Measurements from ENCODE around the gene PHAX.
"Not testable (repeated sequence)": the region's sequence is repeated elsewhere in the genome, so short reads cannot be mapped to it uniquely, and the experiment has no call there.

PHAX gene

DNA sequence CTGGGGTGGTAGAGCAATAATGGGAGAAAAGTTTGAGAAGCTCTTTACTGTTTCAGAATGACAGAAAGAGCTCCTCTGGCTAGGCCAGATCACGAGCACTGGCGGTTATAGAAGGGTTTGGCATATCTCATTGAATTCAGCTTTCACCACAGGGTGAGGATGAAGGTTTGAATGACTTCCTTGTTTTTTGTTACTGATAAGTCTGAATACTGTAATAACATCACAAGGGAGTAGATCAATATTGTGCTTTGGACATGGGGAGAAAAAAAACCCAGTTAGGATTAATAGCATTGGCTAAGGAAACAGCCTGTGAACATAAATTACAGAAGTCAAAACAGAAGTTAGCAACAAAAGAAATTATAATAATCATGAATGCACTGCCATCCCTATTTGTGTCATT, 9.4 kb downstream of the PHAX start:
- no peak overlapping the region for H3K4me3 ChIP-seq (ENCODE audit: low read depth in 1 of 2, low read length in 2 of 2)
- H3K36me3 ChIP-seq (ENCODE audit: insufficient read depth, low read length) = peaks cover 38% of the 10 kb centered on the region
- no peaks in the 10 kb centered on the region for H3K9me3 ChIP-seq (ENCODE audit: low read length)
- no peak overlapping the region for H3K27ac ChIP-seq (ENCODE audit: low read depth, low read length)
- H3K4me1 ChIP-seq (ENCODE audit: insufficient read depth, low read length) = peaks cover 10% of the 10 kb centered on the region
- no peaks in the 10 kb centered on the region for H3K27me3 ChIP-seq (ENCODE audit: control insufficient read depth in 1 of 2, insufficient read depth in 2 of 2, low read length in 2 of 2)
- no peak overlapping the region for H3K9ac ChIP-seq (ENCODE audit: low read length)

GRCh38 chr5:126610616-126611015, 9.9 kb downstream of the PHAX start:
- Histone ChIP-seq H3K36me3 (ENCODE audit: insufficient read depth, low read length) (peaks cover 38% of the 10 kb centered on the region), H3K9ac (ENCODE audit: low read length) (no peak overlapping the region), H3K4me3 (ENCODE audit: low read depth in 1 of 2, low read length in 2 of 2) (no peak overlapping the region), H3K9me3 (ENCODE audit: low read length) (no peaks in the 10 kb centered on the region), H3K4me1 (ENCODE audit: insufficient read depth, low read length) (peaks cover 6% of the 10 kb centered on the region), H3K27me3 (ENCODE audit: control insufficient read depth in 1 of 2, insufficient read depth in 2 of 2, low read length in 2 of 2) (no peaks in the 10 kb centered on the region), H3K27ac (ENCODE audit: low read depth, low read length) (no peak overlapping the region)

- H3K36me3 ChIP-seq (ENCODE audit: insufficient read depth, low read length) = peaks cover 38% of the 10 kb centered on the region
- no peaks in the 10 kb centered on the region for H3K9me3 ChIP-seq (ENCODE audit: low read length)
- no peak overlapping the region for H3K4me3 ChIP-seq (ENCODE audit: low read depth in 1 of 2, low read length in 2 of 2)
- H3K9ac ChIP-seq (ENCODE audit: low read length) = no peak overlapping the region
- no peaks in the 10 kb centered on the region for H3K27me3 ChIP-seq (ENCODE audit: control insufficient read depth in 1 of 2, insufficient read depth in 2 of 2, low read length in 2 of 2)
- H3K27ac ChIP-seq (ENCODE audit: low read depth, low read length) = no peak overlapping the region
- no peaks in the 10 kb centered on the region for H3K4me1 ChIP-seq (ENCODE audit: insufficient read depth, low read length)
Measured at GRCh38 chr5:126613941-126614592, 13.3 kb downstream of the PHAX start.

DNA sequence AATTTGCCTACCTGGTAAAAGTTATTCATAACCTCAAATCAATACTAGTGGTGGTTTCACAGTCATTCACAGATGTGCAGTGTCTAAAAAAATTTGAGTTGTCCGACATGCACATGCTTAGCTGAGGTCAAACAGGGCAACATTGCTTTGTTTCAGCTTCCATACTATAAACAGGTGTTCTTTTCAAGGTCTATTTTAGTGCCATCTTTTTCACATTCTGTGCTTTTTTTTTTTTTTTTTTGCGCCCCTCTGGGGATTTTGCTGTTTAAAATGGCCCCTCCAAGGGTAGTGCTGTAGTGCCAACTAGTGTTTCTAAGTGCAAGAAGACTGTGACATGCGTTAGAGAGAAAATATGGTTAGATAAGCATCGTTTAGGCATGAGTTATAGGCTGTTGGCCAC, 14.5 kb downstream of the PHAX start:
- H3K4me3 ChIP-seq (ENCODE audit: low read depth in 1 of 2, low read length in 2 of 2) = no peak overlapping the region
- H3K9me3 ChIP-seq (ENCODE audit: low read length) = no peaks in the 10 kb centered on the region
- H3K27me3 ChIP-seq (ENCODE audit: control insufficient read depth in 1 of 2, insufficient read depth in 2 of 2, low read length in 2 of 2) = no peaks in the 10 kb centered on the region
- no peaks in the 10 kb centered on the region for H3K4me1 ChIP-seq (ENCODE audit: insufficient read depth, low read length)
- H3K9ac ChIP-seq (ENCODE audit: low read length) = no peak overlapping the region
- no peak overlapping the region for H3K27ac ChIP-seq (ENCODE audit: low read depth, low read length)
- H3K36me3 ChIP-seq (ENCODE audit: insufficient read depth, low read length) = peaks cover 37% of the 10 kb centered on the region

DNA sequence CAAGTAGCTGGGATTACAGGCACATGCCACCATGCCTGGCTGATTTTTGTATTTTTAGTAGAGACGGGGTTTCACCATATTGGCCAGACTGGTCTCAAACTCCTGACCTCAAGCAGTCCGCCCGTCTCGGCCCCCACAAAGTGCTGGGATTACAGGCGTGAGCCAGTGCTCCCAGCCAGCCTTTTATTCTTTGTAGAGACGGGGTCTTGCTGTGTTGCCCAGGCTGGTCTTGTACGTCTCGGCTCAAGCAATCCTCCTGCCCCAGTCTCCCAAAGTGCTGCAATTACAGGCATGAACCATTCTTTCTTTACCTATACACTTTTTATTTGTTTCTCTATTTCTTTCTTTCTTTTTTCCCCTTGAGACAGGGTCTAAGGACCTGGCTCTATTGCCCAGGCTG, 16.9 kb downstream of the PHAX start:
- peaks cover 27% of the 10 kb centered on the region for H3K36me3 ChIP-seq (ENCODE audit: insufficient read depth, low read length)
- not testable (repeated sequence) for H3K4me1 ChIP-seq (ENCODE audit: insufficient read depth, low read length); H3K27me3 ChIP-seq (ENCODE audit: control insufficient read depth in 1 of 2, insufficient read depth in 2 of 2, low read length in 2 of 2); H3K9me3 ChIP-seq (ENCODE audit: low read length); H3K27ac ChIP-seq (ENCODE audit: low read depth, low read length); H3K4me3 ChIP-seq (ENCODE audit: low read depth in 1 of 2, low read length in 2 of 2); H3K9ac ChIP-seq (ENCODE audit: low read length)

DNA sequence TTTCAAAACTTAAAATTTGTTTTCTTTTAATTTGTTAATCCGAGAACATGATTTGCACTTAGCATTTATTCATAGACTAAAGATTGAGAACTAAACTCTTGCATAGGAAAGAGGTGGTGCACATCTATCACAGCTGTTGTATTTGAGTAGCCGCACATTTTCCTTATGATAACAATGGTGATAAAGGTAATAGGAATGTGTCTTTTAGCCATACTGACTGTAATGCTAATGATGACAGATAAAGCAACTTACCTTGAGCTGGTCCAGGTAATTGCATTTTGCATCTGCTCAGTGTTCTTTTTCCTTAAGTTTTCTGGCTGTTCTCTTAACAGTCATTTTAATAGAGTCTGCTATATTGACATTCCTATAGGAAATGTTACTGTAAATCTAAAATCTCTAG, 19.0 kb downstream of the PHAX start:
- H3K27ac ChIP-seq (ENCODE audit: low read depth, low read length) = no peak overlapping the region
- H3K9me3 ChIP-seq (ENCODE audit: low read length) = no peaks in the 10 kb centered on the region
- no peak overlapping the region for H3K9ac ChIP-seq (ENCODE audit: low read length)
- H3K4me1 ChIP-seq (ENCODE audit: insufficient read depth, low read length) = no peaks in the 10 kb centered on the region
- no peak overlapping the region for H3K4me3 ChIP-seq (ENCODE audit: low read depth in 1 of 2, low read length in 2 of 2)
- H3K27me3 ChIP-seq (ENCODE audit: control insufficient read depth in 1 of 2, insufficient read depth in 2 of 2, low read length in 2 of 2) = no peaks in the 10 kb centered on the region
- peaks cover 37% of the 10 kb centered on the region for H3K36me3 ChIP-seq (ENCODE audit: insufficient read depth, low read length)

DNA sequence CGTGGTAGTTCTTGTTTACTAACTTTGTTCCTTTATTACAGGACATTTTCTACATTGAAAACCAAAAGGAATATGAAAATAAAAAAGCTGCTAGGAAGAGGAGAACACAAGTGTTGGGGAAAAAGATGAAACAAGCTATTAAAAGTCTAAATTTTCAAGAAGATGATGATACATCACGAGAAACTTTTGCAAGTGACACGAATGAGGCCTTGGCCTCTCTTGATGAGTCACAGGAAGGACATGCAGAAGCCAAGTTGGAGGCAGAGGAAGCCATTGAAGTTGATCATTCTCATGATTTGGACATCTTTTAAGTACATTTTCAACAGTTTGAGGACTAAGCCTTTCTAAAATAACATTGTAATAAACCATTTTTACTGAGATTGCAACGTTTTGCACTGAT, 23.8 kb downstream of the PHAX start:
- no peak overlapping the region for H3K4me3 ChIP-seq (ENCODE audit: low read depth in 1 of 2, low read length in 2 of 2)
- H3K9me3 ChIP-seq (ENCODE audit: low read length) = no peaks in the 10 kb centered on the region
- H3K27ac ChIP-seq (ENCODE audit: low read depth, low read length) = no peak overlapping the region
- H3K4me1 ChIP-seq (ENCODE audit: insufficient read depth, low read length) = no peaks in the 10 kb centered on the region
- H3K9ac ChIP-seq (ENCODE audit: low read length) = no peak overlapping the region
- H3K36me3 ChIP-seq (ENCODE audit: insufficient read depth, low read length) = peaks cover 35% of the 10 kb centered on the region
- H3K27me3 ChIP-seq (ENCODE audit: control insufficient read depth in 1 of 2, insufficient read depth in 2 of 2, low read length in 2 of 2) = no peaks in the 10 kb centered on the region

DNA sequence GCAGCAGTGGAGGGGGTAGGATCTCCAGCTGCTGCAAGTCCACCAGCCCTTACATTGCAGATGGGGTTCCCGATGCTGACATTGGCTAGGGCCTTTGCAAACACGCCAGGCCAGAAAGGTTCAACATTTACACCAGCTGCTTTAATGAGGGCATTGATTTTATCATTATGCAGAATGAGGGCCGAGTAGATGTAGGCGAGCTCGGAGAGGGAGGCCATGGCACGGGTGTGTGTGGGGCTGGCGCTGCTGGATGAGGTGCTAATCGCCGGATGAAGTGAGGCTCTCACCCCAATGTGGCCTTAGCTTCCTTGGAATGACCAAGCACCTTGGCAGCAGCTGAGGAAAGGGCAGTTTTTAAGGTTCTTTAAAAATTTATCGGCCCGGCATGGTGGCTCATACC, 27.4 kb downstream of the PHAX start:
- Histone ChIP-seq H3K36me3 (ENCODE audit: insufficient read depth, low read length) (peaks cover 17% of the 10 kb centered on the region), H3K27me3 (ENCODE audit: control insufficient read depth in 1 of 2, insufficient read depth in 2 of 2, low read length in 2 of 2) (no peaks in the 10 kb centered on the region), H3K9ac (ENCODE audit: low read length) (no peak overlapping the region), H3K27ac (ENCODE audit: low read depth, low read length) (no peak overlapping the region), H3K9me3 (ENCODE audit: low read length) (no peaks in the 10 kb centered on the region), H3K4me1 (ENCODE audit: insufficient read depth, low read length) (no peaks in the 10 kb centered on the region), H3K4me3 (ENCODE audit: low read depth in 1 of 2, low read length in 2 of 2) (no peak overlapping the region)

DNA sequence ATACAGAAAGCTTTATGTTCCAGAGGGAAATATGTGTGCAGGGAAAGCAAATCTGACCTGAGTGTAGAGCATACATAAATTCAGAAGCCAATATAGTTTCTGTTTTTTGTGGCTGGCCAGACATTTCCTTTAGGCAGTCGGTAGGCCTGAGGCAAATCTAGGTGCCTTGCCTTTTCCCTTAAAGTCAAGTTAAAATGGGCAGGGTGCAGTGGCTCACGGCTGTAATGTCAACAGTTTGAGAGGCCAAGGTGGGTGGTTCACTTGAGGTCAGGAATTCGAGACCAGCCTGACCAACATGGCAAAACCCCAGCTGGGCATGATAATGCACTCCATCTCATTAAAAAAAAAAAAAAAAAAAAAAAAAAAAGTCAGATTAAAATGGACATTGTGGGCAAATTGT, 31.2 kb downstream of the PHAX start:
- Histone ChIP-seq H3K9me3 (ENCODE audit: low read length) (no peaks in the 10 kb centered on the region), H3K27ac (ENCODE audit: low read depth, low read length) (no peak overlapping the region), H3K36me3 (ENCODE audit: insufficient read depth, low read length) (no peaks in the 10 kb centered on the region), H3K9ac (ENCODE audit: low read length) (no peak overlapping the region), H3K4me1 (ENCODE audit: insufficient read depth, low read length) (no peaks in the 10 kb centered on the region), H3K27me3 (ENCODE audit: control insufficient read depth in 1 of 2, insufficient read depth in 2 of 2, low read length in 2 of 2) (no peaks in the 10 kb centered on the region), H3K4me3 (ENCODE audit: low read depth in 1 of 2, low read length in 2 of 2) (no peak overlapping the region)

- Histone ChIP-seq H3K9me3 (ENCODE audit: low read length) (no peaks in the 10 kb centered on the region), H3K9ac (ENCODE audit: low read length) (no peak overlapping the region), H3K27me3 (ENCODE audit: control insufficient read depth in 1 of 2, insufficient read depth in 2 of 2, low read length in 2 of 2) (no peaks in the 10 kb centered on the region)
Measured at GRCh38 chr5:126633552-126633951, 32.8 kb downstream of the PHAX start.

DNA sequence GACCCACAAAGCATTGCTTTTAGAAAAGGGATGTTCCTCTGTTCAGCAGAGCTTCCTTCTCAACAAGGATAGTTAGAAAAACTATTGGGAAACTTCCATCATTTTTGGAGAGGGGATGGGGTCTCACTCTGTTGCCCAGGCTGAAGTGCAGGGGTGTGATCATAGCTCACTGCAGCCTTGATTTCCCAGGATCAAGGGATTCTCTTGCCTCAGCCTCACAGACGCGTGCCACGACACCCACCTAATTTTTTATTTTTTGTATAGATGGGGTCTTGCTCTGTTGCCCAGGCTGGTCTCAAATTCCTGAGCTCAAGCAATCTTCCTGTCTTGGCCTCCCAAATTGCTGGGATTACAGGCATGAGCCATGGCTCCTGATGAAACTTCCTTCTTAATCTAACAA, 34.8 kb downstream of the PHAX start:
- Histone ChIP-seq H3K27me3 (ENCODE audit: control insufficient read depth in 1 of 2, insufficient read depth in 2 of 2, low read length in 2 of 2) (no peaks in the 10 kb centered on the region), H3K27ac (ENCODE audit: low read depth, low read length) (no peak overlapping the region), H3K36me3 (ENCODE audit: insufficient read depth, low read length) (no peaks in the 10 kb centered on the region), H3K4me3 (ENCODE audit: low read depth in 1 of 2, low read length in 2 of 2) (no peak overlapping the region), H3K9ac (ENCODE audit: low read length) (no peak overlapping the region), H3K9me3 (ENCODE audit: low read length) (no peaks in the 10 kb centered on the region), H3K4me1 (ENCODE audit: insufficient read depth, low read length) (no peaks in the 10 kb centered on the region)

More at GRCh38 chr5:126633552-126633951, 32.8 kb downstream of the PHAX start:
- no peaks in the 10 kb centered on the region for H3K4me1 ChIP-seq (ENCODE audit: insufficient read depth, low read length)
- no peaks in the 10 kb centered on the region for H3K36me3 ChIP-seq (ENCODE audit: insufficient read depth, low read length)
- H3K27ac ChIP-seq (ENCODE audit: low read depth, low read length) = no peak overlapping the region
- no peak overlapping the region for H3K4me3 ChIP-seq (ENCODE audit: low read depth in 1 of 2, low read length in 2 of 2)

GRCh38 chr5:126636956-126637355, 36.2 kb downstream of the PHAX start:
- no peaks in the 10 kb centered on the region for H3K36me3 ChIP-seq (ENCODE audit: insufficient read depth, low read length)
- no peaks in the 10 kb centered on the region for H3K4me1 ChIP-seq (ENCODE audit: insufficient read depth, low read length)
- H3K4me3 ChIP-seq (ENCODE audit: low read depth in 1 of 2, low read length in 2 of 2) = no peak overlapping the region

More at GRCh38 chr5:126636956-126637355, 36.2 kb downstream of the PHAX start:
- H3K9me3 ChIP-seq (ENCODE audit: low read length) = no peaks in the 10 kb centered on the region
- no peak overlapping the region for H3K27ac ChIP-seq (ENCODE audit: low read depth, low read length)
- H3K27me3 ChIP-seq (ENCODE audit: control insufficient read depth in 1 of 2, insufficient read depth in 2 of 2, low read length in 2 of 2) = no peaks in the 10 kb centered on the region
- H3K9ac ChIP-seq (ENCODE audit: low read length) = no peak overlapping the region

Data from muscle layer of colon (tissue), 2 donors.